ENCODE results near the gene SEMA5B. TPM values are rescaled to one million over a fixed set of nuclear protein-coding genes. Genes with fewer than 3 reads are reported as not detected.

SEMA5B gene
- total RNA-seq, 1 experiment from 2014 or later = 9.4 TPM

- Histone ChIP-seq H4K8ac (replicated peaks; ENCODE audit: insufficient read length, low read depth, low read length) (no peak overlapping the region), H3K9me3 (ENCODE audit: control insufficient read depth, low read depth, low read length) (no peaks in the 10 kb centered on the region), H2BK20ac (ENCODE audit: low read depth, low read length, poor library complexity, severe bottlenecking) (no peak overlapping the region), H3K23me2 (ENCODE audit: insufficient read length, low read depth, low read length, poor library complexity, severe bottlenecking) (no peaks in the 10 kb centered on the region), H4K91ac (ENCODE audit: insufficient read length, low read depth, low read length) (no peak overlapping the region), H2BK12ac (ENCODE audit: insufficient read length, low read depth, low read length) (no peak overlapping the region), H3K9ac (ENCODE audit: extremely low read depth, insufficient read length, low read length) (no peak overlapping the region), H3K23ac (ENCODE audit: insufficient read length, low read depth, low read length) (no peak overlapping the region), H3K27me3 (ENCODE audit: insufficient read depth, low read length) (no peaks in the 10 kb centered on the region), H3K79me2 (ENCODE audit: insufficient read depth, low read length) (no peaks in the 10 kb centered on the region), H3K27ac (ENCODE audit: insufficient read length, low read depth, low read length) (no peak overlapping the region), H2AFZ (ENCODE audit: low read length) (no peak overlapping the region), H3K79me1 (ENCODE audit: insufficient read depth, low read depth, low read length, poor library complexity, severe bottlenecking) (no peaks in the 10 kb centered on the region), H3K4me1 (ENCODE audit: insufficient read depth, low read length) (no peaks in the 10 kb centered on the region), H2BK120ac (ENCODE audit: low read depth, low read length, poor library complexity, severe bottlenecking) (no peak overlapping the region), H2BK15ac (ENCODE audit: low read depth, low read length) (no peak overlapping the region), H4K5ac (ENCODE audit: insufficient read length, low read depth, low read length) (no peak overlapping the region), H4K20me1 (ENCODE audit: control insufficient read depth, insufficient read depth, insufficient read length) (no peaks in the 10 kb centered on the region), H3T11ph (ENCODE audit: low read length) (no peak overlapping the region), H3K56ac (ENCODE audit: insufficient read length, low read depth, low read length) (no peak overlapping the region), H3K18ac (ENCODE audit: insufficient read length, low read depth, low read length) (no peak overlapping the region), H2AK5ac (ENCODE audit: insufficient read length, low read length) (no peak overlapping the region), H3K4me2 (ENCODE audit: insufficient read depth, insufficient read length, low read length) (no peak overlapping the region), H3K4ac (ENCODE audit: low read depth, low read length) (no peak overlapping the region), H2BK5ac (ENCODE audit: insufficient read length, low read length) (no peak overlapping the region), H3K14ac (ENCODE audit: insufficient read depth, low read length) (no peak overlapping the region)
- no peak for TF ChIP-seq CTCF (conservative IDR thresholded peaks at IDR 0.05)
- DNase-seq = no peak
- H3K36me3 Mint-ChIP-seq (ENCODE audit: insufficient read depth in 1 of 3, low read depth in 3 of 3) = no peaks in the 10 kb centered on the region
- H3K9me3 Mint-ChIP-seq = no peaks in the 10 kb centered on the region
- WGBS (ENCODE audit: extremely low coverage, insufficient read length, low lambda C conversion rate) = no CpG with 5 or more reads among the region's 4 CpGs
- no peak overlapping the region for H3K4me3 Mint-ChIP-seq
- no peak overlapping the region for H3K27ac Mint-ChIP-seq
- H3K27me3 Mint-ChIP-seq (ENCODE audit: low read depth) = peaks cover 4% of the 10 kb centered on the region
- peaks cover 13 to 15% of the 10 kb centered on the region in 2 experiments for H3K4me1 Mint-ChIP-seq
Measured at GRCh38 chr3:122898298-122898697, 129.3 kb downstream of the SEMA5B start.

All from H9 (cell line).